H1 (cell line): ENCODE data around the gene STYXL1. TPM values are rescaled to one million over a fixed set of nuclear protein-coding genes. Genes with fewer than 3 reads are reported as not detected.

Source experiments
- CTCF ChIA-PET: fragments of 300-600 bp; sonication (Branson Sonifier 250); formaldehyde crosslinking; loops from one replicate; lab custom pipeline; 2021; ENCODE audit not compliant: partially characterized antibody; lab: Charles Lee
- POLR2A ChIA-PET: fragments of 300-600 bp; sonication (Branson Sonifier 250); formaldehyde crosslinking; loops from one replicate; lab custom pipeline; 2021; ENCODE audit warnings: inconsistent platforms; ENCODE audit not compliant: partially characterized antibody; lab: Charles Lee
- DNase-seq, 2 experiments: peaks; one replicate each; pipeline versions ENCODE4 v3.0.0 to v3.0.0-alpha.2; 2010 to 2022; ENCODE audit warnings: low spot score in 2 of 2, low read depth in 1 of 2, mixed read lengths in 1 of 2
- FAIRE-seq: peaks from 2 replicates; lab custom pipeline; 2011; peaks lifted over from hg19 to GRCh38; lab: Jason Lieb, UNC
- H2AFZ ChIP-seq: 2 replicates; pipeline ENCODE4 v1.8.1; 2012; ENCODE audit warnings: low read length, inconsistent platforms
- H2AK5ac ChIP-seq: 2 replicates; pipeline ENCODE4 v1.6.1; 2013; ENCODE audit warnings: low read depth, low read length
- H2BK120ac ChIP-seq: replicated peaks from 2 replicates; pipeline ENCODE3; 2013; ENCODE audit warnings: low read depth, low read length, inconsistent platforms
- H2BK12ac ChIP-seq: 2 replicates; pipeline ENCODE4 v1.6.1; 2013; ENCODE audit warnings: low read depth, low read length
- H2BK15ac ChIP-seq: 2 replicates; pipeline ENCODE4 v1.6.1; 2013; ENCODE audit warnings: low read length
- H2BK20ac ChIP-seq: 2 replicates; pipeline ENCODE4 v1.6.1; 2013; ENCODE audit warnings: low read length
- H2BK5ac ChIP-seq: 2 replicates; pipeline ENCODE4 v1.6.1; 2013; ENCODE audit warnings: low read depth, low read length
- H3K14ac ChIP-seq: 2 replicates; pipeline ENCODE4 v1.6.1; 2013; ENCODE audit warnings: inconsistent platforms; ENCODE audit not compliant: insufficient read length
- H3K18ac ChIP-seq: 2 replicates; pipeline ENCODE4 v1.6.1; 2013; ENCODE audit warnings: low read length; ENCODE audit errors: extremely low read depth
- H3K23ac ChIP-seq: 2 replicates; pipeline ENCODE4 v1.6.1; 2013; ENCODE audit warnings: inconsistent platforms; ENCODE audit not compliant: insufficient read length
- H3K23me2 ChIP-seq: 2 replicates; pipeline ENCODE4 v1.6.1; 2013; ENCODE audit warnings: low read depth, low read length
- H3K27ac ChIP-seq: 2 replicates; pipeline ENCODE4 v1.6.1; 2011; ENCODE audit warnings: low read depth, low read length, inconsistent platforms
- H3K27me3 ChIP-seq, 4 experiments: replicated peaks in 1 of 4; 1 replicate in 1 of 4; 2 replicates in 3 of 4; pipeline versions ENCODE4 v1.6.1 to v1.8.1; 2011 to 2013; ENCODE audit warnings: low read length in 3 of 4, mild to moderate bottlenecking in 3 of 4, inconsistent platforms in 2 of 4, mixed read lengths in 2 of 4, moderate library complexity in 1 of 4; ENCODE audit not compliant: control insufficient read depth in 3 of 4, insufficient read depth in 3 of 4; ENCODE audit errors: extremely low read depth in 1 of 4
- H3K36me3 ChIP-seq, 4 experiments: 2 replicates each; pipeline versions ENCODE4 v1.6.1 to v1.8.1; 2011 to 2013; ENCODE audit warnings: mild to moderate bottlenecking in 4 of 4, low read length in 3 of 4, moderate library complexity in 2 of 4, control low read depth in 1 of 4, inconsistent platforms in 1 of 4; ENCODE audit not compliant: insufficient read depth in 4 of 4, control insufficient read depth in 2 of 4
- H3K4ac ChIP-seq: replicated peaks from 2 replicates; pipeline ENCODE3; 2013; ENCODE audit warnings: low read length, low read depth, mixed read lengths, inconsistent platforms; ENCODE audit not compliant: insufficient read length
- H3K4me1 ChIP-seq, 4 experiments: replicated peaks in 1 of 4; 1 replicate in 1 of 4; 2 replicates in 3 of 4; pipeline versions ENCODE4 v1.6.1 to v1.8.1; 2011 to 2013; ENCODE audit warnings: low read length in 3 of 4, inconsistent platforms in 2 of 4, mixed read lengths in 1 of 4; ENCODE audit not compliant: insufficient read depth in 4 of 4, control insufficient read depth in 3 of 4
- H3K4me2 ChIP-seq, 2 experiments: 2 replicates each; pipeline versions ENCODE4 v1.6.1 to v1.8.1; 2011 to 2013; ENCODE audit warnings: low read depth in 2 of 2, low read length in 2 of 2, control low read depth in 1 of 2, inconsistent platforms in 1 of 2, mild to moderate bottlenecking in 1 of 2; ENCODE audit not compliant: insufficient read depth in 1 of 2
- H3K4me3 ChIP-seq, 4 experiments: fragments of 200-600, 300-600 bp in 1 of 4; sonication (generic), shearing (Covaris generic), sonication (Bioruptor Twin) in 1 of 4; 2 replicates each; pipeline versions ENCODE4 v1.5.1 to v1.8.1; 2011 to 2016; ENCODE audit warnings: low read length in 4 of 4, low read depth in 3 of 4, control low read depth in 2 of 4, inconsistent platforms in 2 of 4, mild to moderate bottlenecking in 2 of 4, mixed read lengths in 1 of 4, moderate library complexity in 1 of 4; ENCODE audit not compliant: insufficient read depth in 2 of 4; ENCODE audit errors: extremely low read depth in 1 of 4
- H3K56ac ChIP-seq: replicated peaks from 2 replicates; pipeline ENCODE3; 2013; ENCODE audit warnings: low read depth, mild to moderate bottlenecking, mixed read lengths, low read length, inconsistent platforms; ENCODE audit not compliant: insufficient read length
- H3K79me1 ChIP-seq: 2 replicates; pipeline ENCODE4 v1.6.1; 2013; ENCODE audit warnings: low read depth, low read length, control low read depth
- H3K79me2 ChIP-seq, 2 experiments: 2 replicates each; pipeline versions ENCODE4 v1.6.1 to v1.8.1; 2012 to 2013; ENCODE audit warnings: low read length in 2 of 2, mild to moderate bottlenecking in 2 of 2, inconsistent platforms in 1 of 2; ENCODE audit not compliant: insufficient read depth in 2 of 2, control insufficient read depth in 1 of 2
- H3K9ac ChIP-seq, 4 experiments: replicated peaks in 1 of 4; 1 replicate in 1 of 4; 2 replicates in 3 of 4; pipeline versions ENCODE4 v1.6.1 to v1.8.1; 2011 to 2013; ENCODE audit warnings: low read depth in 3 of 4, low read length in 3 of 4, control low read depth in 2 of 4, mild to moderate bottlenecking in 2 of 4, moderate library complexity in 2 of 4, inconsistent platforms in 1 of 4; ENCODE audit errors: extremely low read depth in 1 of 4
- H3K9me3 ChIP-seq, 2 experiments: 2 replicates each; pipeline versions ENCODE4 v1.6.1 to v1.8.1; 2012 to 2013; ENCODE audit warnings: mild to moderate bottlenecking in 2 of 2, moderate library complexity in 2 of 2, control low read depth in 1 of 2, inconsistent platforms in 1 of 2, low read depth in 1 of 2, low read length in 1 of 2, mixed read lengths in 1 of 2; ENCODE audit not compliant: insufficient read depth in 2 of 2
- H4K20me1 ChIP-seq, 2 experiments: replicated peaks in 1 of 2; 2 replicates each; pipeline versions ENCODE3 to v1.8.1; 2011 to 2013; ENCODE audit warnings: inconsistent platforms in 2 of 2, low read length in 2 of 2, mild to moderate bottlenecking in 1 of 2; ENCODE audit not compliant: insufficient read depth in 2 of 2, control insufficient read depth in 1 of 2
- H4K5ac ChIP-seq: 2 replicates; pipeline ENCODE4 v1.6.1; 2013; ENCODE audit warnings: low read length, low read depth, mixed read lengths, inconsistent platforms; ENCODE audit not compliant: insufficient read length
- H4K8ac ChIP-seq: 2 replicates; pipeline ENCODE4 v1.8.0; 2013; ENCODE audit warnings: mild to moderate bottlenecking, moderate library complexity, low read length, inconsistent platforms; ENCODE audit not compliant: insufficient read depth; ENCODE audit errors: extremely low read depth
- H4K91ac ChIP-seq: replicated peaks from 2 replicates; pipeline ENCODE3; 2013; ENCODE audit warnings: low read length, mixed read lengths, inconsistent platforms; ENCODE audit not compliant: insufficient read length
- ATF3 ChIP-seq: IDR thresholded peaks from 2 replicates; pipeline ENCODE4 v1.6.1; 2011; ENCODE audit warnings: low read depth, mild to moderate bottlenecking, low read length; ENCODE audit not compliant: insufficient read depth
- HDAC6 ChIP-seq: IDR thresholded peaks from one replicate; pipeline ENCODE4 v1.7.1; 2012; ENCODE audit warnings: low read depth, mild to moderate bottlenecking, inconsistent platforms, low read length, moderate library complexity
- WGBS, 2 experiments: shearing (Covaris generic) in 1 of 2; methylation state at CpG; one replicate each; pipeline versions ENCODE4 v1.1.6 to v1.1.7; 2013 to 2015; ENCODE audit warnings: low lambda C conversion rate in 2 of 2, mixed read lengths in 2 of 2, inconsistent platforms in 1 of 2, low coverage in 1 of 2, missing lambda C conversion rate in 1 of 2; ENCODE audit not compliant: insufficient replicate concordance in 2 of 2, insufficient coverage in 1 of 2, insufficient read length in 1 of 2; ENCODE audit errors: extremely low coverage in 1 of 2, missing lambda C conversion rate in 1 of 2; 5-methylcytosine and 5-hydroxymethylcytosine counted together
- polyA plus RNA-seq, 7 experiments: library from polyadenylated mRNA; depleted of rRNA in 3 of 7; stranded (reverse) in 5 of 7; unstranded in 2 of 7; fragments of >200 nt in 5 of 7; fragments of 200-250 nt in 2 of 7; gene quantifications; 1 replicate in 5 of 7; 2 replicates in 1 of 7; 4 replicates in 1 of 7; pipeline versions ENCODE4 v1.2.1 to v1.2.3, GENCODE V29; 2011 to 2013; ENCODE audit warnings: missing spikeins in 2 of 7, mixed read lengths in 2 of 7
- total RNA-seq: library from RNA; stranded (reverse); fragmentation: NEBNext Ultra II Directional; extraction: Animal tissue kit (Norgen Biotek cat#: 25700); gene quantifications from 2 replicates; pipeline ENCODE4 v1.2.1, GENCODE V29; 2021

The STYXL1 gene
- total and polyA plus RNA-seq, 2 of the 8 experiments (the other 6 are each of a cell fraction or from before 2014, with no cell fraction given): 32.3 to 53.9 TPM

DNA sequence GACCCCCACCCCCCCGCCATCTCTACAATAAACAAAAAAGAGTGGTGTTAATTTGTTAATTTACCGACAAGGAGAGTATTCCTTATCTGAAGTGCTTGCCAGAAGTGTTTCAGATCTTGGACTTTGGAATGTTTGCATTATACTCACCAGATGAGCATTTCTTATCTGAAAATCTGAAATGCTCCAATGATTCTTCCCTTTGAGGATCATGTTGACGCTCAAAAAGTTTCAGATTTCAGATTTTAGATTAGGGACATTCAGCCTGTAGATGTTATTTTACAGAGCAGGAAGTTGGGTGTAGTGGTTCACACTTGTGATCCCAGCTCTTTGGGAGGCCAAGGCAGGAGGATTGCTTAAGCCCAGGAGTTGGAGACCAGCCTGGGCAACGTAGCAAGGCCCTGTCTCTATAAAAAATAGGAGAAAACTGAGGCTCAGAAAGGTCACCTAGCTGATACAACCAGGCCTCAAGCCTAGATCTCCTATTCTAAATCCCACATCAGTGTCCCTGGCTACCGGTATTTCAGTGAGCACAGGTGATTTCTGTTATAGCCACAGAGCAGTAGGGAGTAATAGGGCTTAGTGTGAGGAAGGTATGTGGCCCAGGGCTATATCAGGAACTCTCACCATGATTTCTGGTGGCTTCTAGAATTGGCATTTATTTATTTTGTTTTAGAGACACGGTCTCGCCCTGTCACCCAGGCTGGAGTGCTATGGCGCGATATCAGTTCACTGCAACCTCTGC is 88.8 kb downstream of the STYXL1 start:
- H2AFZ ChIP-seq: no peak overlapping the region
- H3K4ac ChIP-seq: no peak overlapping the region
- peaks cover 2 to 11% (median 4%) of the 10 kb centered on the region in 4 experiments for H3K4me1 ChIP-seq
- FAIRE-seq (no peak), DNase-seq (no peak)
- no peak overlapping the region for H3K56ac ChIP-seq
- H3K79me1 ChIP-seq: no peaks in the 10 kb centered on the region; the same call in 1 of the 2 replicates
- H3K9me3 ChIP-seq: no peaks in the 10 kb centered on the region
- peaks cover 5 to 6% of the 10 kb centered on the region in 2 experiments for H4K20me1 ChIP-seq
- no peaks in the 10 kb centered on the region for H3K27me3 ChIP-seq
- H2BK15ac ChIP-seq: no peak overlapping the region
- H3K79me2 ChIP-seq: no peaks in the 10 kb centered on the region; a peak in 1 of 4 replicates
- no peak overlapping the region for H2BK12ac ChIP-seq
- no peak overlapping the region for H3K27ac ChIP-seq
- no peak overlapping the region for H3K4me2 ChIP-seq
- WGBS, 2 experiments: 93% methylated on average over 9 of the region's 9 CpGs; no CpG with 5 or more reads in 1 of the 2 experiments
- no peak overlapping the region for H2BK120ac ChIP-seq
- no peak overlapping the region for H4K91ac ChIP-seq
- CTCF ChIA-PET: interaction anchor here (1.1 to 2.9 kb wide), 3 partner anchors 11 to 31 kb away, joined by 3 to 9 read pairs (median 4); no protein-coding TSS in a partner anchor
- no peak for TF ChIP-seq HDAC6
- no peak for TF ChIP-seq ATF3
- H3K23me2 ChIP-seq: no peaks in the 10 kb centered on the region
- H3K36me3 ChIP-seq: peaks cover 5 to 36% (median 13%) of the 10 kb centered on the region in 4 experiments; a peak in 6 of 8 replicates
- H2AK5ac ChIP-seq: no peak overlapping the region
- H3K14ac ChIP-seq: no peak overlapping the region
- H4K5ac ChIP-seq: no peak overlapping the region
- no peak overlapping the region for H2BK20ac ChIP-seq
- H3K4me3 ChIP-seq: no peak overlapping the region
- no peak overlapping the region for H4K8ac ChIP-seq
- no peak overlapping the region for H3K23ac ChIP-seq
- H2BK5ac ChIP-seq: no peak overlapping the region
- POLR2A ChIA-PET: interaction anchor here (1.6 to 4.2 kb wide), 2 partner anchors 17 to 44 kb away, joined by 3 to 24 read pairs; partner anchors contain the start of gene POR
- H3K18ac ChIP-seq: no peak overlapping the region
- no peak overlapping the region for H3K9ac ChIP-seq
